Inflammatory macrophage treated with lipopolysaccharide for 4 hours (primary cell): Measurements from ENCODE around the gene PPARG.

Experiments used
- DNase-seq: peaks from one replicate; pipeline ENCODE4 v3.0.0-alpha.2; 2020

Gene PPARG

GRCh38 chr3:12313519-12313918, 24.6 kb downstream of the PPARG start:
- DNase-seq: no peak

DNA sequence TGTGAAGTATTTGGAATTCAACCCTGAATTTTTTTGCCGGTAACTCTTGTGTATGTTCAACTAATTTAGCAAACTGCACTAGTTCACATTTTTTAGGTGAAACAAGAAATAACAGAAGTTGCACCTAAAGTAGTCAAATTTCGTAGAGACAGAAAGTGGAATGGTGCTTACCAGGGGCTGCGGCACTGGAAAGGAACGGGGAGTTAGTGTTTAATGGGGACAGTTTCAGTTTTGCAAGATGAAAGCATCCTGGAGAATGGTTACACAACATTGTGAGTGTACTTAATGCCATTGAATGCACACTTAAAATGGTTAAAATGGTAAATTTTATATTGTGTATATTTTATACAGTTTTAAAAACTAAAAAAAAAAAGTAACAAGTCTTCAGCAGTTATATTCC, 27.4 kb downstream of the PPARG start:
- DNase-seq: peak; percentile 47

GRCh38 chr3:12316729-12317351, 28.0 kb downstream of the PPARG start:
- no peak for DNase-seq

GRCh38 chr3:12317914-12318313, 29.0 kb downstream of the PPARG start:
- no peak for DNase-seq

DNA sequence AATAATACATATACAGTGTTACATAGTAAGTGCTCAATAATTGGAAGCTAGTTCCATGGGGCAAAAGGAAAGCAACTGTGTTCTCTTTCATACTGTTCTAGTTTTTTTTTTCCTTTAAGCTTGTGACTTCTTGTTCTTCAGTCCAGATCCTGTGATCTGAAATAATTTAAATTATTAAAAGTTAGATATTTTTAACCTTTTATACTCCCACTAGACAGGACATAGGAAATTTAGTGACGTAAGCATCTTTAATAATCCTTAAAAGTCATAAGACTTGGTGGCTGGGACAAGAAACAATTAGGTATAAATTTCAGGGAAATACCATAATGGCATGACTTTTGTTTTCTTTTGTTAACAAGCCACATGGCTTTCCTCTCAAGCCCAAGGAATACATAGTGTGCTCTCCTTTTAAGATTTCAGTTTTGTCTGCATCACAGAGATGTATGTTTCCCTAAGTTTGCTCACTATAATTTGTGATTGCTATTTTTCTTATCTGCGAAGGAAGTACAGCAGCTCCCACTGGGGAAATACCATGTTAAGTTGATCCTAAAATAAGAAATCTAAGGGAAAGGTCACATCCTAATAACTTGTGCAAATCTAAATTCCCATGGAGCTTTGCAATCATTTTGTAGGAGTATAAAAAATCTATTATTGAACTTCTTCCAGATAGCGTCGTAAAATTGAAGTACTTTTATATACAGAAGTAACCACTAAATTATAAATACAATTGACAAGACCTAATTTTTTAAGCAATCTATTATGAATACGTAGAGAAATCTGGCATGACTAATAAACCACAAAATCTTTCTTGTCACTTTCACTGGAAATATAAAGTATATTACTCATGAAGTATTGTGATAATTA, 30.1 kb downstream of the PPARG start:
- DNase-seq: peak; percentile 74

DNA sequence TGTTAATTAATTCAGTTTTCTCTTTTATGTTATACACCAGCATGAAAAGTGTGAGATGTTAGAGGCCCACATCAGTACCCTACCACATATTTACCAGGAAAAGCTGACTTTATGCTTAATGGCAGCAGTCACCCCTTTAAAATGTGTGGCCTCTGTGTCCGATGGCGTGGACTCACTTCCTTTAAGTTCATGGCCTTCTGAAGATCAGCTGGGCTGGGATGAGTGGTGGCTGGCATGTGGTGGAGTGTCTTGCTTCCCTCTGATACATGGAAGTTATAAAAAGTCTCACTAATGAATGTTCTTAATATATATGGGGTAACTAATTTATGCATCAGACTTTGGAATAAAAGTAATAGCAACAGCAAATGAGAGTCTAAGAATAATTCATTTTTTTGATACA, 32.1 kb downstream of the PPARG start:
- DNase-seq: no peak

DNA sequence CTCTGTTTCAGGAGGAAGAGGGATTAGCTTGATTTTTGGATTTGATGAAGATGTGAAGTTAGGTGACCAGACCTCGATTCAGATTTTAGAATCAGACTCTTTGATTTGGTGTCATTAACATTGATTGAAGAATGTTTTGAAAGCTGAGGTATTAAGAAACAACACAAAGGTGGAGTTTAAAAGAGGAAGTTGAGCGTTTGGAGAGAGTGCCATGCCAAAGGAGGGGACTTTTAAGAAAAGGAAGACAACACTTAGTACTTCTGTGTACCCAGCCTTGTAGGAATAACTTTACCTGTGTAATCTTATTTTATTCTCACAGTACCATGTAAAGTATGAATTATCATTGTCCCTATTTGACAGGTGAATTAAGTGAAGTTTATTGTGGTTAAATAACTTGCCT, 34.4 kb downstream of the PPARG start:
- peak; percentile 54 for DNase-seq

- peak; percentile 92 for DNase-seq
Observed at GRCh38 chr3:12325586-12326515, 37.0 kb downstream of the PPARG start.

DNA sequence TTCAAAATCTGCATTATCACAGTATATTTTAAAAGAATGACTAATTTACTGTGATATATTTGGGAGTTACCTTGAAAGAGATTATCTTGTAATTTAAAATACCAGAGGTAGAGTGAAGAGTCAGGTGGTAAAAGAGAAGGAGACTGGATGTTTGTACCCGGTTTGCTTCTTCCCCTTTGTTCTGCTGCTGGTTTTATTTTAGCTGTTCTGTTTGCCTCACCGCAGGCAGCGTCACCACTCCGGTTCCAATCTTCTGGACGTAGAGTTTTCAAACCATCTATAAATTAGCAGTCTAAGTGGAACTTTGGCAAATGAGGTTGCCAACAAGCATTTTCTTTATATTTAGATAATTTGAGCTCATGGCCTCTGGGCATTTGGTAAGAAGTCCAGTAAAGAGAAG, 38.2 kb downstream of the PPARG start:
- DNase-seq: peak; percentile 36

GRCh38 chr3:12328132-12328836, 39.4 kb downstream of the PPARG start:
- DNase-seq: peak; percentile 58

- no peak for DNase-seq
Observed at GRCh38 chr3:12328837-12329462, 40.1 kb downstream of the PPARG start.

DNA sequence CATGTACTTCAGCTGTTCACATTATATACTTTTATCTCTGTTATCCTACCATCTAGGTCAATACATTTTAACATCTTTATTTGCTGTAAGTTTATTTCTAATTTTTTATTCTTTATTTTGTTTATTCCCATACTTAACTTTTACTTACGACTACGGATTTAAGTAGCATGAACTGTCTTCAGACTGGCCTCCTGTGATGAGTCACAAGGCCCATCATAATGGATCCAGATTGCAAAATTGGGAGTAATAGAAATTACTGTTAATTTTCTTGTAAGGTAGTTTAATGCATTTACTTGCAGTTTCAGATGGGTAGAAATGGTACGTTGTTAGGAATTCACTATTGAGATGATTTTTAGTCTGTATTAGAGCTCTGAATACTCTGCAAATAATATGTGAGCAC, 45.9 kb downstream of the PPARG start:
- DNase-seq: peak; percentile 46

- no peak for DNase-seq
Observed at GRCh38 chr3:12335421-12335820, 46.6 kb downstream of the PPARG start.

- DNase-seq: peak; percentile 27
Observed at GRCh38 chr3:12336099-12336498, 47.2 kb downstream of the PPARG start.

DNA sequence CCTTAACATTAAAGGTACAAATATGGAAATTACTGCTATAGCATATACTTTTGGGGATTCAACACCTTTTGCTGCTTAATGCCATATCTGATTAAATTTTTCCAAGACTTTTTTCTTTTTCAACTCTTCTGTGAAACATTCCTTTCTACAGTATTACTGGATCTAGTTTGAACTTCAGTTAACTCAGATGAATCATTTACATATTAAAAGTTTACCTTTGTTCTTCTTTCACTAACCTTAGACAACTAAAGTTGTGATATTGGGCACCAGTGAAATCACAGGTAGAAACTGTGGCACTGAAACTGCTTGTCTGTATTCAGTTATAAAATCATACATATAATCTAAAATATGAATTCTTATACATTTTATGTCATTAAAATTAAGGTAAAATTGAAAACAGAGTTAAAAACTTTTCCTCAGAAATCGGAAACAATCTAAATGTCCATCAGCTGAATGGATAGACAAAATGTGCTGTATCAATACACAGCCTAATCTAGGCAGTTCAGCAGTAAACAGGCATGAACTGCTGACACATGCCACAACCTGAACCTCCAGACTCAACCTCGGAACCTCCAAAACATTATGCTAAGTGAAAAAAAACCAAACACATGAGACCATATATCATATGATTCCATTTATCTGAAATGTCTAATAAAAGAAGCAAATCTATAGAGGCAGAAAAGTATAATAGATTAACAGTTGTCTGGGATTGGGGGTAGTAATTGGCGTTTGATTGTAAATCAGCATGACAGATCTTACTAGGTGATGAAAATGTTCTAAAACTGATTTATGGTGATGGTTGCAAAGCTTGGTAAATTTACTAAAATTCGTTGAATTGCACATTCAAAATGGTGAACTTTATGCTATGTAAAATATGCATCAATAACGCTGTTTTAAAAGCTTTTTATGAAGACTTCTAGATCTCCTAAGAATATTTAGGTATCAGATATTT, 50.0 kb downstream of the PPARG start:
- DNase-seq: no peak

- DNase-seq: no peak
Observed at GRCh38 chr3:12339701-12340480, 51.0 kb downstream of the PPARG start.

GRCh38 chr3:12340506-12340905, 51.6 kb downstream of the PPARG start:
- DNase-seq: no peak

DNA sequence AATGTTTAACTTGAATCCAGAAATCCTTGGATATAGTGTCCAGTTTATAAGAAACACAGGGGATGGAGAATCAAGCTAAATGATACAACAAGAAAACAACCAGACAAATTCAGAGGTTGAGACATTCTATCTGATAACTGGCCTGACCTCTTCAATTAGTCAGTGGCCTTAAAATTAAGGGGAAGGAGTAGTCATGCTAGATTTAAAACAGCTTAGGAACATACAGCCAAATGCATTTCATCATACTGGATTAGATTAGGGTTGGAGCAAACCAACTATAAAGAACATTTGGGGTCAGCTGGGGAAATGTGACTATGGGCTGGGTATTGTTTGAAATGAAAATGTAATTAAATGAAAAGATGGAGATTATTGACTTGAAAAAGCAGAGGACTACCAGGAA, 53.3 kb downstream of the PPARG start:
- peak; percentile 42 for DNase-seq

DNA sequence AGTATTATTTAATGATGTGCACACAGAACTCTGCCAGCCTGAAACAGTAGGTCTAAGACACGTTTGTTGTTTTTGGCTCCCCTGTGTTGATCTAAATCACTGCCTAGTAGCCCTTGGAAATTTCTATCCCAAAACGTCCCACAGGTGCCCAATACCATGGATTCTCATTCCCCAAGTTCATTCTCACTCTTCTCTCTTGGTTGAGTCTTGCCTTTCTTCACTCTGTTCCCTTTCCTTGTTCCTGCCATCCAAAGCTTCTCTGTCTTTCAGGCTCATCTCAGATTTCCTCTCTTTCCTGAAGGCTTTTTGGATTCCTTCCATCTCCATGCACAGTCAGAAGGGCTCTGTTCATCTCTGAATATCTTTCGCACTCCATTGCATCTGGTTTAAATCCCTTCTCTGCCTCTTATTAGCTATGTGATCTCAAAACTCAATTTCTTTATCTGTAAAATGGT, 54.2 kb downstream of the PPARG start:
- no peak for DNase-seq

DNA sequence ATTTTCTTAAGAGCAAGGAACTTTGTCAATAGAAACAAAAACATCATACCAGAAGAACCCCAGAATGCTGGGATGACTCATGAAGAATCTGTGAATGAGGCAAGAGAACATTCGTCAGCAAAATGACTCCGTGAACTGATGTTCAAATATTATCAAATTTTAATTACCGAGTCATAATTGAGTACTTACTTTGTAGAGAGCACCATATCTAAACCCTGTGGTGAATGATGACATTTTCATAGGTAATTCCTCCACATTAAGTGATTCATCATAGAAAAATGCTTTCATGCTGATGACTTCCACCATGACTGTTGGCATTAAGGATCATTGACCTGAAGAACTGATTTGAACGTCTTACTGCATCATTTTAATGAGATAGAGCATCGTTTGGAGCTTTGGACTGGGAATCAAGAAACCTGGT, 56.3 kb downstream of the PPARG start:
- peak; percentile 71 for DNase-seq
